NCI-H2029 (cell line): ENCODE data around the gene EMC8.

Experiments
- DNase-seq: peaks from one replicate; lab custom pipeline; 2025; lab: John Stamatoyannopoulos, UW

Gene EMC8

GRCh38 chr16:85781695-85782370 lies 17.5 kb downstream of the EMC8 start:
- peak; percentile 2 for DNase-seq

- DNase-seq, result peak; percentile 0
These were observed 18.2 kb downstream of the EMC8 start for GRCh38 chr16:85781156-85781555.

- no peak for DNase-seq
These were observed 19.1 kb downstream of the EMC8 start for GRCh38 chr16:85780281-85780680.

GRCh38 chr16:85778873-85779272 lies 20.5 kb downstream of the EMC8 start:
- no peak for DNase-seq

- no peak for DNase-seq
These were observed 21.6 kb downstream of the EMC8 start for GRCh38 chr16:85777583-85778310.

GRCh38 chr16:85774811-85775210 lies 24.5 kb downstream of the EMC8 start:
- DNase-seq, result no peak

GRCh38 chr16:85774136-85774535 lies 25.2 kb downstream of the EMC8 start:
- DNase-seq, result no peak

- no peak for DNase-seq
These were observed 26.3 kb downstream of the EMC8 start for GRCh38 chr16:85773044-85773443.

GRCh38 chr16:85770741-85771140 lies 28.6 kb downstream of the EMC8 start:
- DNase-seq, result no peak

- no peak for DNase-seq
These were observed 31.1 kb downstream of the EMC8 start for GRCh38 chr16:85768199-85768598.

- no peak for DNase-seq
These were observed 31.8 kb downstream of the EMC8 start for GRCh38 chr16:85767531-85767930.

- DNase-seq, result no peak
These were observed 33.6 kb downstream of the EMC8 start for GRCh38 chr16:85765767-85766166.

GRCh38 chr16:85765211-85765610 lies 34.1 kb downstream of the EMC8 start:
- no peak for DNase-seq

- DNase-seq, result no peak
These were observed 35.7 kb downstream of the EMC8 start for GRCh38 chr16:85763616-85764015.

GRCh38 chr16:85762970-85763369 lies 36.4 kb downstream of the EMC8 start:
- DNase-seq, result no peak

- DNase-seq, result no peak
These were observed 37.5 kb downstream of the EMC8 start for GRCh38 chr16:85761861-85762260.

- DNase-seq, result peak; percentile 8
These were observed 39.5 kb downstream of the EMC8 start for GRCh38 chr16:85759631-85760419.

GRCh38 chr16:85759136-85759535 lies 40.2 kb downstream of the EMC8 start:
- no peak for DNase-seq

- DNase-seq, result no peak
These were observed 42.0 kb downstream of the EMC8 start for GRCh38 chr16:85757341-85757822.

- DNase-seq, result no peak
These were observed 43.2 kb downstream of the EMC8 start for GRCh38 chr16:85755929-85756768.

GRCh38 chr16:85754413-85754812 lies 44.9 kb downstream of the EMC8 start:
- DNase-seq, result peak; percentile 83

- no peak for DNase-seq
These were observed 45.4 kb downstream of the EMC8 start for GRCh38 chr16:85753976-85754375.
